ENCODE results near the gene HPCAL4.

GRCh38 chr1:39692152-39693074, 1.2 kb upstream of the HPCAL4 start:
- TF ChIP-seq CTCF (IDR thresholded peaks at IDR 0.05) (no peak), POLR2A (IDR thresholded peaks at IDR 0.05) (no peak), EP300 (IDR thresholded peaks at IDR 0.05) (no peak)

Measured in tibial nerve (tissue), 4 donors.